ENCODE measurements around the gene IL16. TPM values are rescaled to one million over a fixed set of nuclear protein-coding genes. Genes with fewer than 3 reads are reported as not detected.

IL16 gene
- polyA plus RNA-seq, 1 donor, result 8.1 TPM

DNA sequence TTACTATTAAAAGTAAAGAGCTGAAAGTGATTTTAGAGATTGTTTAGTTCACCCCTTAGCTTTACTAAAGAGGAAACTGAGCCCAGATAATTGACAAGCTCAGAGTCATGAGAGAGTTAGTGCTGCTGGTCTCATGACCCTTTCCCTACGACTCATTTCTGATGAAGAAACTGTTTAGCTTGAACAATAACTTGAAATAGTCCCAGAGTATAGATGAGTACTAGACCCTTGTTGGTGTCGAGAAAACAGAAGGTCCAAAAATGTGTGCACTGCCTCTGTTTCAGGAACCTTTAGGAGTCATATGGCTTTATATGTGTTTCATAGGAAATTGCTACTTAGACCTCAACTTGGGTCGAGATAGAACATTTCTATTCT, 58.2 kb downstream of the IL16 start:
- Histone ChIP-seq H3K4me3 (ENCODE audit: low read length) (no peak overlapping the region), H3K4me1 (ENCODE audit: control insufficient read depth, insufficient read depth, low read length) (no peaks in the 10 kb centered on the region), H3K9me3 (ENCODE audit: control insufficient read depth, low read depth, low read length) (no peaks in the 10 kb centered on the region), H3K27ac (ENCODE audit: low read length) (no peak overlapping the region), H3K36me3 (ENCODE audit: control insufficient read depth, insufficient read depth, low read length) (no peaks in the 10 kb centered on the region), H3K27me3 (ENCODE audit: control insufficient read depth, insufficient read depth, low read length) (peaks cover 6% of the 10 kb centered on the region)
- DNase-seq, result no peak
- WGBS (ENCODE audit: insufficient coverage, low lambda C conversion rate), result 100% methylated on average over 2 of the region's 3 CpGs

DNA sequence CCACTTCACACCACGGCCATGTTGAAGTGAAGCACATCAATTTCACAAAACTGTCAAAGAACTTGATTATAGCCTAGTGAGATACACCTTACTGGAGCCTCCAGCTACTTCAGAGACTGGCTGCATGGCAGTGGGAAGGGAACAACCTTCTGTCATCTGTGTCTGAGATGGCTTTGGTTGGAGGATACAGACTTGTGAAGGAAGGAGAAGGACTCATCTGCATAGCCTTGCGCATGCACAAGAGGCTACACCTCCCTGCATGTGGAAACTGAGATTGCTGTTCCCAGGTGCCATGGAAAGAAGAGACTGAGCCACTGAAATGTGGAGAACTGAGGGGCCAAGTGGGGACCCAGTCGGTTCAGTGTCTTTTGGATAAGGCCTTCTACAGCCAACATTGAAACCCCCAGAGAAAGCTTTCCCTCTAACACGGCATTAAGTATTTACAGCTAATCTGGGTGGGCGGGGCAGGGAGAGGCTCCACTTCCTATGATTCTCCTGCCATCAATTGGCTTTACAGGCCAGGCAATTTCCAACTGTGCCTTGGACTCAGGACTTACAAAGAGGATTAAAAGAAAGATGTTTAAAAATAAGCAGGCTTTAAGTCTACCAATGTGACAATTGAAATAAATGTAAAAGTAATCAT, 58.8 kb downstream of the IL16 start:
- 80% methylated on average over 1 of the region's 5 CpGs for WGBS (ENCODE audit: insufficient coverage, low lambda C conversion rate)
- no peak for DNase-seq

DNA sequence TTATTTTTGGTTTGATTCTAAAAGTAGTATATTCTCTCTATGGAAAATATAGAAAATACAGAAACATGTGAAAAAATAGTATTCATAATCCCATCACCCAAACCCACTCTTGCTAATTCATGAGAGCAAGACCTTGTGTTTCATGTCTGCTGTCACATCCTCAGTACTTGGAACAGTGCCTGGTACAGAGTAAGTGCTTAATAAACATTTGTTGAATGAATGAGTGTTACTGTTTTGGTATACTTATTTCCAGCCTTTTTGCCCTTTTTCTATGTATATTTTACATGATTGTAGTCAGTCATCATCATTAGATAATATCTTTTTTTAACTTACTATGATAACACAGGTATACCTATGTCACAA, 59.3 kb downstream of the IL16 start:
- no peak for DNase-seq
- peaks cover 6% of the 10 kb centered on the region for H3K27me3 ChIP-seq (ENCODE audit: control insufficient read depth, insufficient read depth, low read length)
- no peak overlapping the region for H3K4me3 ChIP-seq (ENCODE audit: low read length)
- no peaks in the 10 kb centered on the region for H3K4me1 ChIP-seq (ENCODE audit: control insufficient read depth, insufficient read depth, low read length)
- H3K9me3 ChIP-seq (ENCODE audit: control insufficient read depth, low read depth, low read length), result no peaks in the 10 kb centered on the region
- no peaks in the 10 kb centered on the region for H3K36me3 ChIP-seq (ENCODE audit: control insufficient read depth, insufficient read depth, low read length)
- no peak overlapping the region for H3K27ac ChIP-seq (ENCODE audit: low read length)

More for the DNA sequence above, 58.8 kb downstream of the IL16 start:
- H3K9me3 ChIP-seq (ENCODE audit: control insufficient read depth, low read depth, low read length), result no peaks in the 10 kb centered on the region
- H3K4me1 ChIP-seq (ENCODE audit: control insufficient read depth, insufficient read depth, low read length), result no peaks in the 10 kb centered on the region
- H3K27me3 ChIP-seq (ENCODE audit: control insufficient read depth, insufficient read depth, low read length), result peaks cover 6% of the 10 kb centered on the region
- no peak overlapping the region for H3K27ac ChIP-seq (ENCODE audit: low read length)
- H3K36me3 ChIP-seq (ENCODE audit: control insufficient read depth, insufficient read depth, low read length), result no peaks in the 10 kb centered on the region
- H3K4me3 ChIP-seq (ENCODE audit: low read length), result no peak overlapping the region

DNA sequence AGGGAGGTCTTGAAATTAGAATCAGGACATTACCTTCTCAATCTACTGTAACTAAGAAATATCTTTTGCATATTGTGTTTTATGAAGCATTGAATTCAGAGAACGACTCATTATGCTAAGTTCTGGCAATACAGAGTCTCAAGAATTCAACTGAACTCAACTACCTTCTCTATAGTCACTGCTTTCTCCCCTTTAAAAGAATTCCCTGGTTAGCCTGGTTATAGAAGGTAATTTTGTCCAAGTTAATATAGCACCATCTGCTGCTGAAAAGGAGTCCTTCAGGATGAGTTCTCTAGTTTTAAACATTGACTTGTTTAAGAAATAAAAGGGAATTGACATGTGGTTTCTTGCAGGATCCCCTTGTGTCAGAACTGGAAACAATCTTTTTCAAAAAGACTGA, 60.2 kb downstream of the IL16 start:
- DNase-seq, result no peak
- peaks cover 9% of the 10 kb centered on the region for H3K27me3 ChIP-seq (ENCODE audit: control insufficient read depth, insufficient read depth, low read length)
- H3K36me3 ChIP-seq (ENCODE audit: control insufficient read depth, insufficient read depth, low read length), result no peaks in the 10 kb centered on the region
- H3K27ac ChIP-seq (ENCODE audit: low read length), result no peak overlapping the region
- H3K9me3 ChIP-seq (ENCODE audit: control insufficient read depth, low read depth, low read length), result no peaks in the 10 kb centered on the region
- WGBS (ENCODE audit: insufficient coverage, low lambda C conversion rate), result no CpG with 5 or more reads among the region's 1 CpG
- no peaks in the 10 kb centered on the region for H3K4me1 ChIP-seq (ENCODE audit: control insufficient read depth, insufficient read depth, low read length)
- no peak overlapping the region for H3K4me3 ChIP-seq (ENCODE audit: low read length)

DNA sequence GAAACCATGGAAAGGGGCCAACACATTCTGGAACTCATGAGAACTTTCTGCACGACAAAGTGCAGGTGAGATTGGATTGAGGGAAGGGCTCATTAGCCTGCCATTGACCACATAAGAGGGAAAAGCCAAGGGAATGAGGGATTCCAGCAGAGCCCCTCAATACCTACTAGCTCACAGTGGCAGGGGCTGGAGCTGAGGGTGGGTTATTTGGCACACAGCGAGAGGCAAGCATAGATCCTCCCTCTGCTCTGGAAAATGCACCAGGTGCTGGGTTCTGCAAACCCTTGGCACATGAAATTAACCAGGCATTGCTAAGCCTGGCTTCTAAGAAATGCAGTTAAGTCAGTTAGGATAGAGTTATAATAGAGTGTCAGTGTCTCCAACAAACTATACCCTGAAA, 60.8 kb downstream of the IL16 start:
- 20% methylated on average over 1 of the region's 2 CpGs for WGBS (ENCODE audit: insufficient coverage, low lambda C conversion rate)
- Histone ChIP-seq H3K27ac (ENCODE audit: low read length) (no peak overlapping the region), H3K36me3 (ENCODE audit: control insufficient read depth, insufficient read depth, low read length) (no peaks in the 10 kb centered on the region), H3K4me1 (ENCODE audit: control insufficient read depth, insufficient read depth, low read length) (no peaks in the 10 kb centered on the region), H3K27me3 (ENCODE audit: control insufficient read depth, insufficient read depth, low read length) (peaks cover 9% of the 10 kb centered on the region), H3K4me3 (ENCODE audit: low read length) (no peak overlapping the region), H3K9me3 (ENCODE audit: control insufficient read depth, low read depth, low read length) (no peaks in the 10 kb centered on the region)
- no peak for DNase-seq

DNA sequence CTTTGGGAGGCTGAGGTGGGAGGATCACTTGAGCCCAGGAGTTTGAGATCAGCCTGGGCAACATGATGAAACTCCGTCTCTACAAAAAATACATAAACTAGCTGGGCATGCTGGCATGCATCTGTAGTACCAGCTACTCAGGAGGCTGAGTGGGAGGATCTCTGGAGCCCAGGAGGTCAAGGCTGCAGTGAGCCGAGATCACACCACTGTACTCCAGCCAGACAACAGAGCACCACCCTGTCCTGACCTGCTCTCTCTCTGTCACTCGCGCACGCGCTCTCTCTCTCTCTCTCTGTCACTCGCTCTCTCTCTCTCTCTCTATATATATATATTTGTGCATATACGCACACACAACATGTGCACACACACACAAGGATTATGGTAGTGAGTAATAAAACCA, 61.8 kb downstream of the IL16 start:
- Histone ChIP-seq H3K27ac (ENCODE audit: low read length) (no peak overlapping the region), H3K9me3 (ENCODE audit: control insufficient read depth, low read depth, low read length) (no peaks in the 10 kb centered on the region), H3K36me3 (ENCODE audit: control insufficient read depth, insufficient read depth, low read length) (no peaks in the 10 kb centered on the region), H3K27me3 (ENCODE audit: control insufficient read depth, insufficient read depth, low read length) (peaks cover 10% of the 10 kb centered on the region), H3K4me1 (ENCODE audit: control insufficient read depth, insufficient read depth, low read length) (no peaks in the 10 kb centered on the region), H3K4me3 (ENCODE audit: low read length) (no peak overlapping the region)
- WGBS (ENCODE audit: insufficient coverage, low lambda C conversion rate), result 86% methylated on average over 1 of the region's 8 CpGs
- no peak for DNase-seq

DNA sequence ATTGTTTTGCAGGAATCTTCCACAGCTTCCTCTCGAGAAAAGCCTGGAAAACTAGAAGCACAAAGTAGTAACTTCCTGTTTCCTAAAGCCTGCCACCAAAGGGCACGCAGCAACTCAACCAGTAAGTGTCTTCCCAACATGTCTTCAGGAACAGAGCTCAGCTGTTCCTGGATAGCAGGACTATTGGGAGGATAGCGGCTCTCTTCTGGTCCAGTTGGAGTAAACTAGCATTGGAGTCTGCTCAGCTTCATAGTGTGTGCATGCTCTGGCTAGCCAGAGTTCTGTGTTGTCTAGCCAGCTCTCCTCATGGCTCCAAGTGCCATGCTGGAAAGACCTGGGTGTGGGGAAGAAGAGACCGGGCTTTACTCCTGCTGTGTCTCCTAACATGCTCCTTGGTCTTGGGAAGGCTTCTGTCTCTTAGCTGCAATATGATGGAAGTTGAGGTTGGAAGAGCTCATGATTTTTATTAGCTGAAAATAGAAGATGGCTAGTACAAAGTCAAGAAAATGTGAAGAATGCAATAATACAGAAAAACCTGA, 63.1 kb downstream of the IL16 start:
- Histone ChIP-seq H3K4me3 (ENCODE audit: low read length) (no peak overlapping the region), H3K27ac (ENCODE audit: low read length) (no peak overlapping the region)
- WGBS (ENCODE audit: insufficient coverage, low lambda C conversion rate), result no CpG with 5 or more reads among the region's 4 CpGs

DNA sequence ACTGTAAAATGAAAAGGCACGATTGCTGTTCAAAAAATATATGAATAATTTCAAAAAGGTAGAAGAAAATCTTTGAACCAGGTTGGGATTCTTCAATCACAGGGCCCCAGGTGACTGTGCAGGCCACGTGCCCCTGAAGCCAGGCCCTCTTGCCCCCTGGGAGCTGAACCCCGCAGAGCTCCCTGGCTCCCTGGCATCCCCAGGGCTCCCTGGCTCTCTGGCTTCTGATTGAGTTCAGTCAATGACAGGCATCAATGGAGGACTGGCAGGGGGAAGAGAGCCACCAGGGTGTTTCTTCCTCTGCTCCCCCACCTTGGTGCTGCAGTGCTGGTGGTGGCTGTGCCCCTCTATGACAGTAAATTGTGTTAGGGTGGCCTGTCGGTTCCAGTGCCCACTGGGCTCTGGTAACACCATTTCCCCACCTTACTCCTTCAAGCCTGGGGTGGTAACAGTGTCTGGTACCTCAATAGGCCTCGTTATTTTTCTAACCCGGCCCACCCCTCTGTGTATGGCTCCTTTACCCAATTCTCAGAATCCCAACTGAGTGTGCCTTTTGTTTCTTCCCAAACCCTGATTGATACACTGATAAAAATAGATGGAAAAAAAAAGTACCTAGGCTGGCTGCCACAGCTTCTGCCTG, 64.6 kb downstream of the IL16 start:
- DNase-seq, result no peak
- H3K9me3 ChIP-seq (ENCODE audit: control insufficient read depth, low read depth, low read length), result no peaks in the 10 kb centered on the region
- H3K4me3 ChIP-seq (ENCODE audit: low read length), result no peak overlapping the region
- peaks cover 17% of the 10 kb centered on the region for H3K27me3 ChIP-seq (ENCODE audit: control insufficient read depth, insufficient read depth, low read length)
- H3K27ac ChIP-seq (ENCODE audit: low read length), result no peak overlapping the region
- H3K36me3 ChIP-seq (ENCODE audit: control insufficient read depth, insufficient read depth, low read length), result no peaks in the 10 kb centered on the region
- no CpG with 5 or more reads among the region's 6 CpGs for WGBS (ENCODE audit: insufficient coverage, low lambda C conversion rate)
- peaks cover 4% of the 10 kb centered on the region for H3K4me1 ChIP-seq (ENCODE audit: control insufficient read depth, insufficient read depth, low read length)

More for the DNA sequence above, 63.1 kb downstream of the IL16 start:
- Histone ChIP-seq H3K9me3 (ENCODE audit: control insufficient read depth, low read depth, low read length) (no peaks in the 10 kb centered on the region), H3K27me3 (ENCODE audit: control insufficient read depth, insufficient read depth, low read length) (peaks cover 13% of the 10 kb centered on the region), H3K4me1 (ENCODE audit: control insufficient read depth, insufficient read depth, low read length) (no peaks in the 10 kb centered on the region), H3K36me3 (ENCODE audit: control insufficient read depth, insufficient read depth, low read length) (no peaks in the 10 kb centered on the region)
- DNase-seq, result no peak

DNA sequence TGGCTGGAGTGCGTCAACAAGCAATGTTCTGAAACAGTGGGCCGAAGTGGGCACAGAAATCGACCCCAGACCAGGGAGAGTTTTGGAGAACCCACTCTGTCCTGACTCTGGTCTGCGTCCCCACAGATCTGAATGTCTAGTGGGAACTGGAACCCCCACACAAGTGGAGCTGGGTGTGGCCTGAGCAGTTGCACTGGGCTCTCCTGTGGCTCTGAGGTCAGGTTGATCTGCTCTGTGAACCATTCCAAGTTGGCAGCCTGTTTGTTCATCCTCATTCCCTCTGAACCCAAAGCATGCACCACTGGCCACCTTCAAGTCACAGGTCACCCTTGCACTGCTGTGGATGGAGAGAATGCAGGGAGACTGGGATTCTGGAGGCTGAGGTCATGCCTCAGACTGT, 66.8 kb downstream of the IL16 start:
- Histone ChIP-seq H3K9me3 (ENCODE audit: control insufficient read depth, low read depth, low read length) (no peaks in the 10 kb centered on the region), H3K27ac (ENCODE audit: low read length) (no peak overlapping the region)
- WGBS (ENCODE audit: insufficient coverage, low lambda C conversion rate), result no CpG with 5 or more reads among the region's 4 CpGs

DNA sequence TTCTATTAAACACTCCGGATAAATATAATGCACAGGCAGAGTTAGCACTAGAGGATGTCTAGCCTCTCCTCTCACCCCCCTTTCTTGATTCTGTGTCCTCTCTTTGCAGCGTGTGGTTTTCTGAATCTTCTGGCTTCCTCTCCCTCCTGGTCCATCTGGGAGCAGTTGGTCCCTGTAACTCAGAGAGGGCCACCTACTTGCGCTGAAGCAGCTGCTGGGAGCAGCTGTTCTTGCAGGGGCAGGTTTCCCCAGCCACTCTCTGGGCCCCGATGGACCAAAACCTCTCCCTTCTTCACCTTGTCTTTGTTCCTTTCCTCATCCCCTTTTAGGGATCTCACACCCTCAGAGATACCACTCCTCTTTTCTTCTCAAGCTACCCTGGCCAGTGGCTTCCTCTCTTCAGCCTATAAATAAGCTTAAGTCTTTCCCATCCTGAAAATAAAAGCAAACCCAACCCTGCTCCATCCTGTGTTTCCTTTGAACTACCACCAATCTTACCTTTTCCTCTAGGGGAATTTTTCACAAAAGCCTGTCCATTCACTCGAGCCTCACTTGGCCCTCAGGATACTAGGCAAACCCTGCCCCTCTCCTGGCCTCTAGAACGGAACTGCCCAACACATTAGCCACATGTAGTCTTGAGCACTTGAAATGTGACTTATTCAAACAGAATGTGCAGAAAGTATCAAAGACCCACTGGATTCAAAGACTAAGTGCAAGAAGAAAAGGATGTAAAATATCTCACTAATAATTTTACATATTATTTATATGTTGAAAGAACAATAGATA, 67.6 kb downstream of the IL16 start:
- DNase-seq, result no peak
- Histone ChIP-seq H3K27ac (ENCODE audit: low read length) (no peak overlapping the region), H3K4me3 (ENCODE audit: low read length) (no peak overlapping the region), H3K9me3 (ENCODE audit: control insufficient read depth, low read depth, low read length) (no peaks in the 10 kb centered on the region), H3K36me3 (ENCODE audit: control insufficient read depth, insufficient read depth, low read length) (no peaks in the 10 kb centered on the region), H3K4me1 (ENCODE audit: control insufficient read depth, insufficient read depth, low read length) (peaks cover 5% of the 10 kb centered on the region), H3K27me3 (ENCODE audit: control insufficient read depth, insufficient read depth, low read length) (peaks cover 13% of the 10 kb centered on the region)
- WGBS (ENCODE audit: insufficient coverage, low lambda C conversion rate), result 80% methylated on average over 1 of the region's 6 CpGs

More for the DNA sequence above, 66.8 kb downstream of the IL16 start:
- Histone ChIP-seq H3K27me3 (ENCODE audit: control insufficient read depth, insufficient read depth, low read length) (peaks cover 13% of the 10 kb centered on the region), H3K4me3 (ENCODE audit: low read length) (no peak overlapping the region), H3K36me3 (ENCODE audit: control insufficient read depth, insufficient read depth, low read length) (no peaks in the 10 kb centered on the region), H3K4me1 (ENCODE audit: control insufficient read depth, insufficient read depth, low read length) (peaks cover 5% of the 10 kb centered on the region)
- no peak for DNase-seq

Data from large intestine (tissue), 3 donors.